Endothelial cell of umbilical vein (primary cell): ENCODE results near the gene PPAN. TPM values are rescaled to one million over a fixed set of nuclear protein-coding genes. Genes with fewer than 3 reads are reported as not detected.

ENCODE experiments used
- BruUV-seq: library from RNA; stranded (reverse); fragments of 400-500 nt; replicated peaks from 2 replicates; lab custom pipeline; 2021; lab: Mats Ljungman, UMichigan
- CTCF ChIA-PET: fragments of 300-600, 350-600 bp; sonication (Branson Sonifier 250); formaldehyde crosslinking; loops from one replicate; lab custom pipeline; 2021; ENCODE audit warnings: antibody characterized with exemption, inconsistent platforms; lab: Charles Lee
- POLR2A ChIA-PET: fragments of 300-600, 350-600 bp; sonication (Branson Sonifier 250); formaldehyde crosslinking; loops from one replicate; lab custom pipeline; 2021; ENCODE audit warnings: antibody characterized with exemption, inconsistent platforms; lab: Charles Lee
- DNase-seq: peaks from one replicate; pipeline ENCODE4 v3.0.0-alpha.2; 2011; ENCODE audit warnings: low read depth, low spot score
- FAIRE-seq: peaks from 2 replicates; lab custom pipeline; 2011; peaks lifted over from hg19 to GRCh38; lab: Jason Lieb, UNC
- H2AFZ ChIP-seq: 2 replicates; pipeline ENCODE4 v1.6.0; 2012; ENCODE audit warnings: low read depth, low read length, control low read depth, inconsistent platforms
- H3K27ac ChIP-seq: 2 replicates; pipeline ENCODE4 v1.5.1; 2011; ENCODE audit warnings: low read depth, mild to moderate bottlenecking, control low read depth, low read length, moderate library complexity; ENCODE audit not compliant: insufficient read depth
- H3K27me3 ChIP-seq, 2 experiments: 2 replicates each; pipeline versions ENCODE4 v1.6.0 to v1.6.1; 2011; ENCODE audit warnings: low read length in 2 of 2, mixed read lengths in 1 of 2; ENCODE audit not compliant: control insufficient read depth in 2 of 2, insufficient read depth in 2 of 2
- H3K36me3 ChIP-seq, 2 experiments: 2 replicates in 1 of 2; 3 replicates in 1 of 2; pipeline ENCODE4 v1.5.1; 2011; ENCODE audit warnings: low read length in 2 of 2, mild to moderate bottlenecking in 1 of 2, moderate library complexity in 1 of 2; ENCODE audit not compliant: control insufficient read depth in 2 of 2, insufficient read depth in 2 of 2; ENCODE audit errors: extremely low read depth in 1 of 2
- H3K4me1 ChIP-seq: 3 replicates; pipeline ENCODE4 v1.5.1; 2011; ENCODE audit warnings: mild to moderate bottlenecking, low read length; ENCODE audit not compliant: control insufficient read depth, insufficient read depth; ENCODE audit errors: extremely low read depth
- H3K4me2 ChIP-seq: 2 replicates; pipeline ENCODE4 v1.6.1; 2011; ENCODE audit warnings: low read length, control low read depth, mixed read lengths; ENCODE audit not compliant: insufficient read depth
- H3K4me3 ChIP-seq, 3 experiments: fragments of 200-600 bp in 1 of 3; sonication (generic), shearing (Covaris generic) in 1 of 3; replicated peaks in 1 of 3; 2 replicates each; pipeline ENCODE4 v1.5.1; 2011 to 2016; ENCODE audit warnings: control low read depth in 3 of 3, low read length in 3 of 3, mild to moderate bottlenecking in 2 of 3, inconsistent platforms in 1 of 3, low read depth in 1 of 3, moderate library complexity in 1 of 3; ENCODE audit not compliant: insufficient read depth in 1 of 3
- H3K79me2 ChIP-seq: 2 replicates; pipeline ENCODE4 v1.6.0; 2012; ENCODE audit warnings: low read length, inconsistent platforms; ENCODE audit not compliant: control insufficient read depth, insufficient read depth
- H3K9ac ChIP-seq: replicated peaks from 2 replicates; pipeline ENCODE3; 2011; ENCODE audit warnings: low read length, control low read depth; ENCODE audit not compliant: insufficient read depth; ENCODE audit errors: extremely low read depth
- H3K9me1 ChIP-seq: replicated peaks from 3 replicates; pipeline ENCODE4 v1.6.0; 2011; ENCODE audit warnings: mild to moderate bottlenecking, low read length; ENCODE audit not compliant: control insufficient read depth, insufficient read depth; ENCODE audit errors: extremely low read depth
- H3K9me3 ChIP-seq: replicated peaks from 2 replicates; pipeline ENCODE4 v1.5.1; 2012; ENCODE audit warnings: low read length, inconsistent platforms; ENCODE audit not compliant: control insufficient read depth, insufficient read depth
- H4K20me1 ChIP-seq: replicated peaks from 2 replicates; pipeline ENCODE3; 2011; ENCODE audit warnings: mild to moderate bottlenecking, low read length; ENCODE audit not compliant: control insufficient read depth, insufficient read depth; ENCODE audit errors: extremely low read depth
- EZH2 ChIP-seq: IDR thresholded peaks from 2 replicates; pipeline ENCODE4 v1.6.1; 2012; ENCODE audit warnings: borderline replicate concordance, low read depth, mild to moderate bottlenecking, moderate library complexity, low read length, inconsistent platforms; ENCODE audit not compliant: severe bottlenecking
- FOS ChIP-seq: IDR thresholded peaks from 2 replicates; pipeline ENCODE4 v1.6.1; 2011; ENCODE audit warnings: mild to moderate bottlenecking, low read length, moderate library complexity, borderline replicate concordance; ENCODE audit not compliant: insufficient read depth
- GATA2 ChIP-seq: IDR thresholded peaks from 2 replicates; pipeline ENCODE4 v1.7.0; 2011; ENCODE audit warnings: low read depth, mild to moderate bottlenecking, moderate library complexity, mixed read lengths, low read length; ENCODE audit not compliant: insufficient read length, insufficient read depth
- JUN ChIP-seq: IDR thresholded peaks from 2 replicates; pipeline ENCODE4 v1.6.1; 2011; ENCODE audit warnings: borderline replicate concordance, low read depth; ENCODE audit not compliant: insufficient read length, insufficient read depth
- MYC ChIP-seq: IDR thresholded peaks from one replicate; pipeline ENCODE4 v1.6.1; 2011; ENCODE audit warnings: mild to moderate bottlenecking, low read depth, low read length
- POLR2A ChIP-seq: IDR thresholded peaks from 2 replicates; pipeline ENCODE4 v1.6.1; 2012; ENCODE audit warnings: low read depth, mild to moderate bottlenecking, control low read depth, low read length
- POLR2AphosphoS5 ChIP-seq: IDR thresholded peaks from 2 replicates; pipeline ENCODE4 v1.6.1; 2012; ENCODE audit warnings: low read depth, mild to moderate bottlenecking, control low read depth, low read length, moderate library complexity; ENCODE audit not compliant: insufficient read depth
- dilution Hi-C: fragments of 300-500 bp; cut with MboI; formaldehyde crosslinking; loops from one replicate; pipeline ENCODE4 v1.15.0; 2019; ENCODE audit warnings: low sequenced_read_pairs; ENCODE audit not compliant: extremely low pct_ligation_motif_present
- intact Hi-C: fragments of 100-400 bp; cut with micrococcal nuclease; formaldehyde crosslinking; loops from one replicate; pipeline ENCODE4 v1.10.0; 2022
- polyA plus RNA-seq, 4 experiments: library from polyadenylated mRNA; depleted of rRNA in 3 of 4; stranded (reverse) in 3 of 4; unstranded in 1 of 4; fragments of >200 nt; gene quantifications; 2 replicates each; pipeline versions ENCODE4 v1.2.1 to v1.2.3, GENCODE V29; 2011 to 2012; ENCODE audit warnings: missing spikeins in 1 of 4
- total RNA-seq: library from RNA; stranded (reverse); gene quantifications from 2 replicates; pipeline ENCODE4 v1.2.3, GENCODE V29; 2021
- TF ChIP-seq, protein P1 (sequence below): IDR thresholded peaks from 2 replicates; pipeline ENCODE4 v1.6.1; 2011; ENCODE audit not compliant: insufficient read depth, insufficient read length
- TF ChIP-seq, protein P2 (sequence below), 2 donors: IDR thresholded peaks; 1 replicate in 1 of 2; 2 replicates in 1 of 2; pipeline ENCODE4 v1.5.1; 2011; ENCODE audit warnings: low read length in 2 of 2, mild to moderate bottlenecking in 2 of 2, moderate library complexity in 2 of 2, control low read depth in 1 of 2, inconsistent platforms in 1 of 2, low read depth in 1 of 2; ENCODE audit not compliant: insufficient read depth in 1 of 2; ENCODE audit errors: extremely low read depth in 1 of 2

PPAN gene
- total and polyA plus RNA-seq, 2 donors (not counting 3 experiments of a cell fraction or from before 2014, with no cell fraction given): 27.6 to 51.6 TPM

DNA sequence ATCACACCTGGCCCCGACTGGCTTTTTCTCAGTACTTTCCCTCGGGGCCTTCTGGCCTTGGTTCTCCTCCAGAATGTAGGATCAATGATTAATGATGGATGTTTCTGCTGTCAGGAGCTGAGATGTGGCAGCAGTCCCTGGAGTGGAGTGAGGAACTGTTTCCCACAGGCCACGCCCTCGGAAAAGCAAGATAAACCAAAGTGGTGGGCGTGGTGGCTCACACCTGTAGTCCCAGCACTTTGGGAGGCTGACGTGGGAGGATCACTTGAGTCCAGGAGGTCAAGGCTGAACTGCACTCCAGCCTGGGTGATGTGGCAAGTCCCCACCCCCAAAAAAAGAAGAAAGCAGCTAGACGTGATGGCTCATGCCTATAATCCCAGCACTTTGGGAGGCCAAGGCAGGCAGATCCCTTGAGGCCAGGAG is 27.1 kb upstream of the PPAN start:
- Histone ChIP-seq H3K27ac (no peak overlapping the region), H3K9me1 (no peaks in the 10 kb centered on the region), H3K4me3 (no peak overlapping the region), H3K4me1 (no peaks in the 10 kb centered on the region), H4K20me1 (no peaks in the 10 kb centered on the region), H3K36me3 (no peaks in the 10 kb centered on the region), H2AFZ (no peak overlapping the region), H3K9ac (no peak overlapping the region), H3K79me2 (no peaks in the 10 kb centered on the region), H3K4me2 (no peak overlapping the region), H3K9me3 (no peaks in the 10 kb centered on the region), H3K27me3 (no peaks in the 10 kb centered on the region)
- dilution Hi-C loops: no loop called here
- DNase-seq (no peak), FAIRE-seq (no peak)
- POLR2A ChIA-PET: no interaction called here
- CTCF ChIA-PET: no interaction called here
- intact Hi-C loops: no loop called here
- no TSS peak for BruUV-seq
- TF ChIP-seq FOS (no peak), MYC (no peak), POLR2AphosphoS5 (no peak), GATA2 (no peak), POLR2A (no peak), EZH2 (no peak), JUN (no peak)
- TF ChIP-seq, protein P1, sequence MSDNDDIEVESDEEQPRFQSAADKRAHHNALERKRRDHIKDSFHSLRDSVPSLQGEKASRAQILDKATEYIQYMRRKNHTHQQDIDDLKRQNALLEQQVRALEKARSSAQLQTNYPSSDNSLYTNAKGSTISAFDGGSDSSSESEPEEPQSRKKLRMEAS: no peak
- TF ChIP-seq, protein P2, sequence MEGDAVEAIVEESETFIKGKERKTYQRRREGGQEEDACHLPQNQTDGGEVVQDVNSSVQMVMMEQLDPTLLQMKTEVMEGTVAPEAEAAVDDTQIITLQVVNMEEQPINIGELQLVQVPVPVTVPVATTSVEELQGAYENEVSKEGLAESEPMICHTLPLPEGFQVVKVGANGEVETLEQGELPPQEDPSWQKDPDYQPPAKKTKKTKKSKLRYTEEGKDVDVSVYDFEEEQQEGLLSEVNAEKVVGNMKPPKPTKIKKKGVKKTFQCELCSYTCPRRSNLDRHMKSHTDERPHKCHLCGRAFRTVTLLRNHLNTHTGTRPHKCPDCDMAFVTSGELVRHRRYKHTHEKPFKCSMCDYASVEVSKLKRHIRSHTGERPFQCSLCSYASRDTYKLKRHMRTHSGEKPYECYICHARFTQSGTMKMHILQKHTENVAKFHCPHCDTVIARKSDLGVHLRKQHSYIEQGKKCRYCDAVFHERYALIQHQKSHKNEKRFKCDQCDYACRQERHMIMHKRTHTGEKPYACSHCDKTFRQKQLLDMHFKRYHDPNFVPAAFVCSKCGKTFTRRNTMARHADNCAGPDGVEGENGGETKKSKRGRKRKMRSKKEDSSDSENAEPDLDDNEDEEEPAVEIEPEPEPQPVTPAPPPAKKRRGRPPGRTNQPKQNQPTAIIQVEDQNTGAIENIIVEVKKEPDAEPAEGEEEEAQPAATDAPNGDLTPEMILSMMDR (IDR thresholded peaks at IDR 0.05; ENCODE audit: extremely low read depth in 1 of 2, insufficient read depth in 1 of 2, low read depth in 1 of 2, low read length in 2 of 2): no peak
